Neural cell (in vitro differentiated cells): ENCODE data around the gene SH3RF2. TPM values are rescaled to one million over a fixed set of nuclear protein-coding genes. Genes with fewer than 3 reads are reported as not detected.

Source experiments
- H2AFZ ChIP-seq: fragments of 200-600, 300-800 bp; sonication (generic), shearing (Covaris generic); 2 replicates; pipeline ENCODE4 v1.6.0; 2014; ENCODE audit warnings: low read depth, mild to moderate bottlenecking, antibody characterized with exemption, low read length, moderate library complexity
- H3F3A ChIP-seq: fragments of 200-600 bp; shearing (Covaris generic); 2 replicates; pipeline ENCODE4 v1.6.1; 2016; ENCODE audit warnings: mild to moderate bottlenecking, moderate library complexity, mixed read lengths, antibody characterized with exemption, low read length; ENCODE audit not compliant: insufficient read depth, poor library complexity, severe bottlenecking
- H3K27ac ChIP-seq: fragments of 200-600, 300-800 bp; sonication (generic), shearing (Covaris generic); 2 replicates; pipeline ENCODE4 v1.5.1; 2014; ENCODE audit warnings: mild to moderate bottlenecking, low read length, moderate library complexity
- H3K27me3 ChIP-seq: fragments of 300-800, 200-600 bp; sonication (generic), shearing (Covaris generic); 2 replicates; pipeline ENCODE4 v1.6.0; 2014; ENCODE audit warnings: mild to moderate bottlenecking, low read depth, low read length, moderate library complexity; ENCODE audit not compliant: insufficient read depth
- H3K36me3 ChIP-seq: fragments of 300-800, 200-600 bp; sonication (generic), shearing (Covaris generic); 2 replicates; pipeline ENCODE4 v1.5.1; 2014; ENCODE audit warnings: mild to moderate bottlenecking, antibody characterized with exemption, low read length, moderate library complexity; ENCODE audit not compliant: insufficient read depth
- H3K4me2 ChIP-seq: fragments of 300-800, 200-600 bp; sonication (generic), shearing (Covaris generic); 2 replicates; pipeline ENCODE4 v1.6.0; 2014; ENCODE audit warnings: mild to moderate bottlenecking, low read length
- H3K4me3 ChIP-seq: fragments of 300-800, 200-600 bp; sonication (generic), shearing (Covaris generic); 2 replicates; pipeline ENCODE4 v1.5.1; 2014; ENCODE audit warnings: mild to moderate bottlenecking, low read length, moderate library complexity
- H3K79me2 ChIP-seq: fragments of 200-600 bp; shearing (Covaris generic); replicated peaks from 2 replicates; pipeline ENCODE4 v1.6.0; 2014; ENCODE audit warnings: mild to moderate bottlenecking, low read length, moderate library complexity; ENCODE audit not compliant: insufficient read depth
- H3K9ac ChIP-seq: fragments of 300-800, 200-600 bp; sonication (generic), shearing (Covaris generic); 2 replicates; pipeline ENCODE4 v1.6.1; 2016; ENCODE audit warnings: mild to moderate bottlenecking, low read length, mixed read lengths
- H3K9me2 ChIP-seq: fragments of 200-600 bp; shearing (Covaris generic); 2 replicates; pipeline ENCODE4 v1.6.1; 2016; ENCODE audit warnings: mild to moderate bottlenecking, low read length, mixed read lengths; ENCODE audit not compliant: insufficient read depth
- H3K9me3 ChIP-seq: fragments of 200-600, 300-800 bp; sonication (generic), shearing (Covaris generic); 2 replicates; pipeline ENCODE4 v1.6.1; 2016; ENCODE audit warnings: mild to moderate bottlenecking, mixed run types, low read length, moderate library complexity, mixed read lengths
- H4K20me1 ChIP-seq: fragments of 200-600 bp; shearing (Covaris generic); 2 replicates; pipeline ENCODE4 v1.6.1; 2016; ENCODE audit warnings: mild to moderate bottlenecking, mixed run types; ENCODE audit not compliant: insufficient read depth
- CTCF ChIP-seq: fragments of 450-650 bp; IDR thresholded peaks from 2 replicates; pipeline ENCODE4 v1.5.1; 2014; ENCODE audit warnings: antibody characterized with exemption, mild to moderate bottlenecking, moderate library complexity; ENCODE audit not compliant: poor library complexity, severe bottlenecking
- EP300 ChIP-seq: fragments of 450-650 bp; conservative IDR thresholded peaks from 2 replicates; pipeline ENCODE4 v1.6.1; 2014; ENCODE audit warnings: antibody characterized with exemption, mild to moderate bottlenecking, moderate library complexity; ENCODE audit not compliant: poor library complexity, severe bottlenecking
- EZH2 ChIP-seq: fragments of 200-600, 300-800 bp; shearing (Covaris generic), sonication (generic); IDR thresholded peaks from 2 replicates; pipeline ENCODE4 v1.6.1; 2014; ENCODE audit warnings: antibody characterized with exemption, low read length, borderline replicate concordance, mild to moderate bottlenecking; ENCODE audit not compliant: insufficient read depth, poor library complexity, severe bottlenecking
- MXI1 ChIP-seq: fragments of 450-650 bp; conservative IDR thresholded peaks from 2 replicates; pipeline ENCODE4 v1.6.1; 2014; ENCODE audit warnings: antibody characterized with exemption, mild to moderate bottlenecking; ENCODE audit not compliant: poor library complexity, severe bottlenecking
- POLR2AphosphoS5 ChIP-seq: IDR thresholded peaks from 2 replicates; pipeline ENCODE4 v1.6.1; 2012
- RAD21 ChIP-seq: fragments of 450-650 bp; conservative IDR thresholded peaks from 2 replicates; pipeline ENCODE4 v1.6.1; 2014; ENCODE audit warnings: antibody characterized with exemption, mild to moderate bottlenecking, moderate library complexity
- REST ChIP-seq: IDR thresholded peaks from 2 replicates; pipeline ENCODE4 v1.6.1; 2012; ENCODE audit warnings: borderline replicate concordance
- SMC3 ChIP-seq: fragments of 450-650 bp; conservative IDR thresholded peaks from 2 replicates; pipeline ENCODE4 v1.6.1; 2014; ENCODE audit warnings: antibody characterized with exemption, mild to moderate bottlenecking, moderate library complexity; ENCODE audit not compliant: poor library complexity
- TAF1 ChIP-seq: IDR thresholded peaks from 2 replicates; pipeline ENCODE4 v1.6.1; 2012; ENCODE audit warnings: low read depth
- polyA plus RNA-seq: library from polyadenylated mRNA; depleted of rRNA; stranded (reverse); fragments of >200 nt; gene quantifications from 2 replicates; pipeline ENCODE4 v1.2.3, GENCODE V29; 2014

Gene SH3RF2
- polyA plus RNA-seq, 1 donor from 2014 or later, result not detected

- Histone ChIP-seq H2AFZ (no peak overlapping the region), H3K27me3 (no peaks in the 10 kb centered on the region), H3K4me2 (no peak overlapping the region), H3K4me3 (no peak overlapping the region), H3K9me3 (no peaks in the 10 kb centered on the region), H3K9ac (no peak overlapping the region), H3F3A (no peaks in the 10 kb centered on the region), H4K20me1 (no peaks in the 10 kb centered on the region), H3K27ac (no peak overlapping the region), H3K9me2 (no peaks in the 10 kb centered on the region), H3K36me3 (no peaks in the 10 kb centered on the region), H3K79me2 (no peaks in the 10 kb centered on the region)
- no peak for TF ChIP-seq POLR2AphosphoS5
- no peak for TF ChIP-seq TAF1
- TF ChIP-seq MXI1, result no peak
- no peak for TF ChIP-seq CTCF
- no peak for TF ChIP-seq EZH2
- TF ChIP-seq SMC3, result no peak
- TF ChIP-seq EP300, result no peak
- TF ChIP-seq RAD21, result no peak
These were observed 21.0 kb downstream of the SH3RF2 start for GRCh38 chr5:145957388-145957787.

GRCh38 chr5:145958436-145958835 lies 22.1 kb downstream of the SH3RF2 start:
- Histone ChIP-seq H3K9me2 (no peaks in the 10 kb centered on the region), H3K27me3 (no peaks in the 10 kb centered on the region), H3F3A (no peaks in the 10 kb centered on the region), H3K9ac (no peak overlapping the region), H3K4me2 (no peak overlapping the region), H2AFZ (no peak overlapping the region), H3K4me3 (no peak overlapping the region), H3K79me2 (no peaks in the 10 kb centered on the region), H4K20me1 (no peaks in the 10 kb centered on the region), H3K36me3 (no peaks in the 10 kb centered on the region), H3K27ac (no peak overlapping the region), H3K9me3 (no peaks in the 10 kb centered on the region)
- TF ChIP-seq MXI1, result no peak
- no peak for TF ChIP-seq EP300
- no peak for TF ChIP-seq POLR2AphosphoS5
- no peak for TF ChIP-seq CTCF
- no peak for TF ChIP-seq REST
- no peak for TF ChIP-seq RAD21
- TF ChIP-seq SMC3, result no peak
- TF ChIP-seq EZH2, result no peak
- TF ChIP-seq TAF1, result no peak
